HCT116 (cell line): Measurements from ENCODE around the gene MOSPD2. TPM values are rescaled to one million over a fixed set of nuclear protein-coding genes. Genes with fewer than 3 reads are reported as not detected.

Experiments
- ATAC-seq: fragments of 200-7000 bp; cut with Tn5 transposase; 2 replicates; pipeline ENCODE4 v1.9.1; 2020; ENCODE audit warnings: mild to moderate bottlenecking, moderate library complexity
- BruUV-seq: library from RNA; stranded (reverse); fragments of 400-500 nt; replicated peaks from 2 replicates; lab custom pipeline; 2021; lab: Mats Ljungman, UMichigan
- CTCF ChIA-PET: fragments of 300-600 bp; sonication (Branson Sonifier 250); formaldehyde crosslinking; loops from one replicate; lab custom pipeline; 2021; ENCODE audit warnings: antibody characterized with exemption; lab: Charles Lee
- POLR2A ChIA-PET: fragments of 300-600, 350-600 bp; sonication (Branson Sonifier 250); formaldehyde crosslinking; loops from one replicate; lab custom pipeline; 2021; ENCODE audit warnings: antibody characterized with exemption; lab: Charles Lee
- RAD21 ChIA-PET, 2 experiments: fragments of 300-600 bp; sonication (Branson Sonifier 250); formaldehyde crosslinking; loops; one replicate each; lab custom pipeline; 2023; ENCODE audit warnings: low total read pairs in 2 of 2; ENCODE audit not compliant: uncharacterized antibody in 2 of 2, unreplicated experiment in 2 of 2, low non-redundant PET in 1 of 2; lab: Charles Lee
- DNase-seq: peaks from one replicate; pipeline ENCODE4 v3.0.0-alpha.2; 2010; ENCODE audit warnings: low read depth, low spot score
- H2AFZ ChIP-seq: fragments of 200-600 bp; shearing (Covaris generic), sonication (generic); 2 replicates; pipeline ENCODE4 v1.6.1; 2017; ENCODE audit warnings: low read depth, mixed run types, mixed read lengths, antibody characterized with exemption, low read length; ENCODE audit not compliant: poor library complexity, severe bottlenecking
- H3K27ac ChIP-seq: 2 replicates; pipeline ENCODE4 v1.5.1; 2012; ENCODE audit warnings: low read depth, low read length
- H3K27me3 ChIP-seq: fragments of 200-600 bp; sonication (generic); 2 replicates; pipeline ENCODE4 v1.6.1; 2016; ENCODE audit warnings: mixed run types, low read length, mixed read lengths; ENCODE audit not compliant: insufficient read depth
- H3K36me3 ChIP-seq, 2 experiments: fragments of 200-500 bp in 1 of 2; fragments of 200-600 bp in 1 of 2; sonication (Bioruptor generic) in 1 of 2; sonication (generic) in 1 of 2; 2 replicates each; pipeline versions ENCODE4 v1.5.1 to v1.6.1; 2014 to 2016; ENCODE audit warnings: low read length in 2 of 2, inconsistent platforms in 1 of 2, mixed read lengths in 1 of 2, mixed run types in 1 of 2; ENCODE audit not compliant: insufficient read depth in 2 of 2, control insufficient read depth in 1 of 2
- H3K4me1 ChIP-seq, 2 experiments: fragments of 200-600 bp in 1 of 2; sonication (generic) in 1 of 2; 2 replicates each; pipeline versions ENCODE4 v1.5.1 to v1.6.1; 2012 to 2017; ENCODE audit warnings: low read length in 2 of 2, inconsistent platforms in 1 of 2, mild to moderate bottlenecking in 1 of 2, mixed read lengths in 1 of 2, mixed run types in 1 of 2, moderate library complexity in 1 of 2; ENCODE audit not compliant: insufficient read depth in 2 of 2, control insufficient read depth in 1 of 2
- H3K4me2 ChIP-seq: fragments of 200-600 bp; sonication (generic); 2 replicates; pipeline ENCODE4 v1.6.1; 2017; ENCODE audit warnings: mixed run types, low read length, mixed read lengths
- H3K4me3 ChIP-seq, 2 experiments: fragments of 200-600 bp in 1 of 2; sonication (generic) in 1 of 2; replicated peaks in 1 of 2; 2 replicates each; pipeline ENCODE4 v1.5.1; 2011 to 2016; ENCODE audit warnings: low read length in 2 of 2, control low read depth in 1 of 2, low read depth in 1 of 2, mild to moderate bottlenecking in 1 of 2, mixed read lengths in 1 of 2, mixed run types in 1 of 2
- H3K79me2 ChIP-seq: fragments of 200-600 bp; sonication (generic); 2 replicates; pipeline ENCODE4 v1.6.1; 2017; ENCODE audit warnings: mild to moderate bottlenecking, mixed run types, low read length, moderate library complexity, mixed read lengths; ENCODE audit not compliant: insufficient read depth
- H3K9ac ChIP-seq: fragments of 200-600 bp; sonication (generic); 2 replicates; pipeline ENCODE4 v1.6.1; 2016; ENCODE audit warnings: low read length, mixed read lengths
- H3K9me2 ChIP-seq: fragments of 200-600 bp; sonication (generic), shearing (Covaris generic); 2 replicates; pipeline ENCODE4 v1.6.1; 2017; ENCODE audit warnings: mixed run types, mild to moderate bottlenecking, moderate library complexity; ENCODE audit not compliant: insufficient read depth
- H3K9me3 ChIP-seq, 2 experiments: fragments of 200-500 bp in 1 of 2; fragments of 200-600 bp in 1 of 2; sonication (Bioruptor generic) in 1 of 2; sonication (generic) in 1 of 2; 2 replicates each; pipeline ENCODE4 v1.6.1; 2014 to 2017; ENCODE audit warnings: low read length in 2 of 2, mixed read lengths in 2 of 2, inconsistent platforms in 1 of 2, low read depth in 1 of 2, mild to moderate bottlenecking in 1 of 2, mixed run types in 1 of 2, moderate library complexity in 1 of 2; ENCODE audit not compliant: control insufficient read depth in 1 of 2, insufficient read depth in 1 of 2
- H4K20me1 ChIP-seq: fragments of 200-600 bp; sonication (generic), shearing (Covaris generic); 2 replicates; pipeline ENCODE4 v1.6.1; 2017; ENCODE audit warnings: mixed run types, mild to moderate bottlenecking, moderate library complexity; ENCODE audit not compliant: insufficient read depth
- ATF3 ChIP-seq: IDR thresholded peaks from 2 replicates; pipeline ENCODE4 v1.6.1; 2012
- CBX3 ChIP-seq: IDR thresholded peaks from 2 replicates; pipeline ENCODE4 v1.6.1; 2012; ENCODE audit warnings: low read depth
- CEBPB ChIP-seq: IDR thresholded peaks from 2 replicates; pipeline ENCODE4 v1.6.1; 2012; ENCODE audit warnings: low read depth
- CTCF ChIP-seq, 3 experiments: fragments of 200-600 bp in 1 of 3; sonication (generic) in 1 of 3; IDR thresholded peaks in 2 of 3; conservative IDR thresholded peaks in 1 of 3; 2 replicates each; pipeline ENCODE4 v1.5.1; 2012 to 2017; ENCODE audit warnings: low read depth in 2 of 3, low read length in 2 of 3, antibody characterized with exemption in 1 of 3, borderline replicate concordance in 1 of 3, control low read depth in 1 of 3, mild to moderate bottlenecking in 1 of 3, mixed read lengths in 1 of 3, mixed run types in 1 of 3, moderate library complexity in 1 of 3; ENCODE audit not compliant: insufficient read depth in 1 of 3
- EZH2 ChIP-seq: fragments of 200-600 bp; sonication (generic); IDR thresholded peaks from 2 replicates; pipeline ENCODE4 v1.6.1; 2017; ENCODE audit warnings: antibody characterized with exemption, mixed run types
- FOSL1 ChIP-seq: IDR thresholded peaks from 2 replicates; pipeline ENCODE4 v1.6.1; 2012; ENCODE audit warnings: low read depth
- JUND ChIP-seq: IDR thresholded peaks from 2 replicates; pipeline ENCODE4 v1.6.1; 2012
- MAX ChIP-seq: IDR thresholded peaks from 2 replicates; pipeline ENCODE4 v1.6.1; 2012
- POLR2AphosphoS5 ChIP-seq: IDR thresholded peaks from 2 replicates; pipeline ENCODE4 v1.6.1; 2011; ENCODE audit warnings: mild to moderate bottlenecking, low read depth, low read length, moderate library complexity
- RAD21 ChIP-seq: IDR thresholded peaks from 2 replicates; pipeline ENCODE4 v1.6.1; 2012; ENCODE audit warnings: low read depth, mild to moderate bottlenecking
- REST ChIP-seq: IDR thresholded peaks from 2 replicates; pipeline ENCODE4 v1.6.1; 2012; ENCODE audit warnings: low read depth
- SIN3A ChIP-seq: IDR thresholded peaks from 2 replicates; pipeline ENCODE4 v1.6.1; 2012; ENCODE audit warnings: low read depth
- SRF ChIP-seq: IDR thresholded peaks from 2 replicates; pipeline ENCODE4 v1.6.1; 2012; ENCODE audit warnings: low read depth
- TCF7L2 ChIP-seq: IDR thresholded peaks from 2 replicates; pipeline ENCODE4 v1.7.0; 2011; ENCODE audit warnings: borderline replicate concordance, inconsistent platforms; ENCODE audit not compliant: insufficient read depth, insufficient read length; ENCODE audit errors: extremely low read depth
- YY1 ChIP-seq: IDR thresholded peaks from 2 replicates; pipeline ENCODE4 v1.6.1; 2011; ENCODE audit warnings: low read length, low read depth, moderate library complexity, mild to moderate bottlenecking; ENCODE audit not compliant: insufficient replicate concordance; ENCODE audit errors: extremely low read depth
- ZBTB33 ChIP-seq: IDR thresholded peaks from 2 replicates; pipeline ENCODE4 v1.6.1; 2011; ENCODE audit warnings: mild to moderate bottlenecking, low read length, moderate library complexity; ENCODE audit not compliant: insufficient replicate concordance; ENCODE audit errors: extremely low read depth
- ZNF274 ChIP-seq: fragments of 200-500 bp; sonication (Bioruptor generic); IDR thresholded peaks from 2 replicates; pipeline ENCODE4 v1.6.1; 2014; ENCODE audit warnings: mild to moderate bottlenecking, low read depth, low read length, inconsistent platforms
- intact Hi-C: fragments of 100-400 bp; cut with micrococcal nuclease; formaldehyde crosslinking; loops from 2 replicates; pipeline ENCODE4 v1.10.0; 2022
- total RNA-seq: library from RNA; stranded (reverse); gene quantifications from one replicate; pipeline ENCODE4 v1.2.1, GENCODE V29; 2021; ENCODE audit not compliant: unreplicated experiment

Gene MOSPD2
- total RNA-seq, 1 experiment from 2014 or later: 8.9 TPM

GRCh38 chrX:14939644-14940043 lies 66.4 kb downstream of the MOSPD2 start (continued):
- TF ChIP-seq REST (no peak), FOSL1 (no peak)

- Histone ChIP-seq H3K27me3 (no peaks in the 10 kb centered on the region), H3K4me2 (no peak overlapping the region), H3K4me3 (no peak overlapping the region), H2AFZ (no peak overlapping the region), H3K4me1 (peaks cover 0 to 9% of the 10 kb centered on the region in 2 experiments; a peak in 2 of 4 replicates), H3K9me2 (no peaks in the 10 kb centered on the region), H3K36me3 (no peaks in the 10 kb centered on the region), H3K79me2 (no peaks in the 10 kb centered on the region), H3K9me3 (no peaks in the 10 kb centered on the region), H3K9ac (no peak overlapping the region), H4K20me1 (no peaks in the 10 kb centered on the region), H3K27ac (no peak overlapping the region)
- POLR2A ChIA-PET: no interaction called here
- intact Hi-C loops: no loop called here
- DNase-seq (no peak), ATAC-seq (no peak)
- TF ChIP-seq CEBPB (no peak), SIN3A (no peak), JUND (no peak), CTCF (IDR thresholded peaks at IDR 0.05 in 2 of 3, conservative IDR thresholded peaks at IDR 0.05 in 1 of 3; ENCODE audit: borderline replicate concordance in 1 of 3, insufficient read depth in 1 of 3, low read depth in 2 of 3, low read length in 2 of 3) (no peak), TCF7L2 (no peak), SRF (no peak), CBX3 (no peak), ZBTB33 (no peak), YY1 (no peak), EZH2 (no peak), ZNF274 (no peak), POLR2AphosphoS5 (no peak), RAD21 (no peak), ATF3 (no peak), MAX (no peak)
- RAD21 ChIA-PET: no interaction called here
- CTCF ChIA-PET: no interaction called here
- no TSS peak for BruUV-seq
Observed at GRCh38 chrX:14941301-14941700, 68.1 kb downstream of the MOSPD2 start.
